IMR-90 (cell line): ENCODE results near the gene ATP10A.

Experiments
- CTCF ChIP-seq: conservative IDR thresholded peaks from 2 replicates; pipeline ENCODE4 v1.5.1; 2012; ENCODE audit warnings: mild to moderate bottlenecking, low read depth, low read length, improper control_type of control experiment
- POLR2A ChIP-seq: IDR thresholded peaks from 2 replicates; pipeline ENCODE4 v1.6.1; 2012; ENCODE audit warnings: mild to moderate bottlenecking, low read depth, low read length
- TF ChIP-seq, protein P1 (sequence below): fragments of 150-350 bp; IDR thresholded peaks from 2 replicates; pipeline ENCODE4 v1.6.1; 2017; ENCODE audit warnings: mild to moderate bottlenecking, antibody characterized with exemption, low read length, low read depth

GRCh38 chr15:25795712-25796111 lies 67.4 kb downstream of the ATP10A start:
- TF ChIP-seq CTCF (no peak), POLR2A (no peak)
- TF ChIP-seq, protein P1, sequence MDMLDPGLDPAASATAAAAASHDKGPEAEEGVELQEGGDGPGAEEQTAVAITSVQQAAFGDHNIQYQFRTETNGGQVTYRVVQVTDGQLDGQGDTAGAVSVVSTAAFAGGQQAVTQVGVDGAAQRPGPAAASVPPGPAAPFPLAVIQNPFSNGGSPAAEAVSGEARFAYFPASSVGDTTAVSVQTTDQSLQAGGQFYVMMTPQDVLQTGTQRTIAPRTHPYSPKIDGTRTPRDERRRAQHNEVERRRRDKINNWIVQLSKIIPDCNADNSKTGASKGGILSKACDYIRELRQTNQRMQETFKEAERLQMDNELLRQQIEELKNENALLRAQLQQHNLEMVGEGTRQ = no peak
